Loucy (cell line): ENCODE data around the gene NFATC3.

ENCODE experiments used
- EZH2phosphoT487 ChIP-seq: fragments of 200-600 bp; IDR thresholded peaks from 2 replicates; pipeline ENCODE4 v1.6.1; 2018; ENCODE audit warnings: antibody characterized with exemption, mild to moderate bottlenecking, moderate library complexity, borderline replicate concordance
- TF ChIP-seq, protein P1 (sequence below): fragments of 200-600 bp; sonication (generic); conservative IDR thresholded peaks from 2 replicates; pipeline ENCODE4 v1.5.1; 2014; ENCODE audit warnings: mild to moderate bottlenecking, antibody characterized with exemption, low read length

GRCh38 chr16:68065716-68066305, 19.4 kb upstream of the NFATC3 start:
- TF ChIP-seq, protein P1, sequence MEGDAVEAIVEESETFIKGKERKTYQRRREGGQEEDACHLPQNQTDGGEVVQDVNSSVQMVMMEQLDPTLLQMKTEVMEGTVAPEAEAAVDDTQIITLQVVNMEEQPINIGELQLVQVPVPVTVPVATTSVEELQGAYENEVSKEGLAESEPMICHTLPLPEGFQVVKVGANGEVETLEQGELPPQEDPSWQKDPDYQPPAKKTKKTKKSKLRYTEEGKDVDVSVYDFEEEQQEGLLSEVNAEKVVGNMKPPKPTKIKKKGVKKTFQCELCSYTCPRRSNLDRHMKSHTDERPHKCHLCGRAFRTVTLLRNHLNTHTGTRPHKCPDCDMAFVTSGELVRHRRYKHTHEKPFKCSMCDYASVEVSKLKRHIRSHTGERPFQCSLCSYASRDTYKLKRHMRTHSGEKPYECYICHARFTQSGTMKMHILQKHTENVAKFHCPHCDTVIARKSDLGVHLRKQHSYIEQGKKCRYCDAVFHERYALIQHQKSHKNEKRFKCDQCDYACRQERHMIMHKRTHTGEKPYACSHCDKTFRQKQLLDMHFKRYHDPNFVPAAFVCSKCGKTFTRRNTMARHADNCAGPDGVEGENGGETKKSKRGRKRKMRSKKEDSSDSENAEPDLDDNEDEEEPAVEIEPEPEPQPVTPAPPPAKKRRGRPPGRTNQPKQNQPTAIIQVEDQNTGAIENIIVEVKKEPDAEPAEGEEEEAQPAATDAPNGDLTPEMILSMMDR: no peak
- TF ChIP-seq EZH2phosphoT487: no peak
